ENCODE results near the gene PTGS1. TPM values are rescaled to one million over a fixed set of nuclear protein-coding genes. Genes with fewer than 3 reads are reported as not detected.
"Not testable (repeated sequence)": the region's sequence is repeated elsewhere in the genome, so short reads cannot be mapped to it uniquely, and the experiment has no call there.

Gene PTGS1
- under 1 TPM; 0.28 to 0.49 TPM for total RNA-seq
- under 1 TPM in 1 of 2 donors, not detected in 1; 0.17 TPM for polyA plus RNA-seq

GRCh38 chr9:122370869-122371755 lies at the start of gene PTGS1:
PTGS1 (plus strand) TSS chr9:122371024; CDS start chr9:122371085, 61 bp downstream.
- H3K27ac Mint-ChIP-seq = peak within 1 kb of the TSS in 2 of 7 donors; percentile 46 to 63
- peak within 1 kb of the TSS; percentile 38 to 84 (median 78) for H3K4me3 Mint-ChIP-seq
- CTCF ChIA-PET (ENCODE audit: partially characterized antibody) = interaction anchor here (1.0 kb wide), 1 partner anchor 20 kb away, joined by 4 read pairs; no protein-coding TSS in a partner anchor
- intact Hi-C loops (cut with micrococcal nuclease) = no loop called here
- H3K27me3 Mint-ChIP-seq = peaks cover 19 to 28% of the 10 kb centered on the region in 2 donors
- Histone ChIP-seq H3K4me3 (ENCODE audit: low read length in 2 of 2) (no peak within 1 kb of the TSS), H3K9me3 (ENCODE audit: control insufficient read depth in 1 of 2, low read length in 2 of 2) (no peaks in the 10 kb centered on the region), H3K36me3 (ENCODE audit: insufficient read depth, low read length) (no peaks in the 10 kb centered on the region), H3K4me1 (ENCODE audit: insufficient read depth, low read length) (peaks cover 10% of the 10 kb centered on the region), H3K27ac (ENCODE audit: low read depth, low read length) (no peak within 1 kb of the TSS), H3K27me3 (ENCODE audit: insufficient read depth, low read length) (peaks cover 4% of the 10 kb centered on the region)
- no peak for DNase-seq
- POLR2A ChIA-PET (ENCODE audit: partially characterized antibody) = no interaction called here
- H3K36me3 Mint-ChIP-seq = no peaks in the 10 kb centered on the region
- peaks cover 6 to 14% (median 6%) of the 10 kb centered on the region in 4 donors for H3K4me1 Mint-ChIP-seq
- H3K9me3 Mint-ChIP-seq = peaks cover 0 to 4% (median 0%) of the 10 kb centered on the region in 8 donors

GRCh38 chr9:122322553-122322952 lies 48.3 kb upstream of the PTGS1 start:
- no peak for DNase-seq
- Histone ChIP-seq H3K4me1 (ENCODE audit: insufficient read depth, low read length) (no peaks in the 10 kb centered on the region), H3K27ac (ENCODE audit: low read depth, low read length) (no peak overlapping the region), H3K4me3 (ENCODE audit: low read length in 2 of 2) (no peak overlapping the region), H3K27me3 (ENCODE audit: insufficient read depth, low read length) (no peaks in the 10 kb centered on the region), H3K36me3 (ENCODE audit: insufficient read depth, low read length) (peaks cover 22% of the 10 kb centered on the region), H3K9me3 (ENCODE audit: control insufficient read depth in 1 of 2, low read length in 2 of 2) (no peaks in the 10 kb centered on the region)
- peaks cover 0 to 1% (median 0%) of the 10 kb centered on the region in 4 donors for H3K4me1 Mint-ChIP-seq
- no peaks in the 10 kb centered on the region for H3K27me3 Mint-ChIP-seq
- intact Hi-C loops (cut with micrococcal nuclease) = no loop called here
- peaks cover 33 to 53% of the 10 kb centered on the region in 2 donors for H3K36me3 Mint-ChIP-seq
- no peaks in the 10 kb centered on the region for H3K9me3 Mint-ChIP-seq
- POLR2A ChIA-PET (ENCODE audit: partially characterized antibody) = no interaction called here
- H3K4me3 Mint-ChIP-seq = no peak overlapping the region
- CTCF ChIA-PET (ENCODE audit: partially characterized antibody) = no interaction called here
- H3K27ac Mint-ChIP-seq = no peak overlapping the region

GRCh38 chr9:122324665-122325064 lies 46.2 kb upstream of the PTGS1 start:
- H3K9me3 ChIP-seq (ENCODE audit: control insufficient read depth in 1 of 2, low read length in 2 of 2); H3K9me3 Mint-ChIP-seq; H3K4me1 Mint-ChIP-seq; H3K4me3 ChIP-seq (ENCODE audit: low read length in 2 of 2); H3K4me3 Mint-ChIP-seq; CTCF ChIA-PET (ENCODE audit: partially characterized antibody); H3K27me3 ChIP-seq (ENCODE audit: insufficient read depth, low read length); POLR2A ChIA-PET (ENCODE audit: partially characterized antibody); H3K4me1 ChIP-seq (ENCODE audit: insufficient read depth, low read length); H3K27me3 Mint-ChIP-seq; H3K27ac Mint-ChIP-seq; intact Hi-C loops (cut with micrococcal nuclease); H3K27ac ChIP-seq (ENCODE audit: low read depth, low read length); DNase-seq: not testable (repeated sequence)
- H3K36me3 ChIP-seq (ENCODE audit: insufficient read depth, low read length) = peaks cover 13% of the 10 kb centered on the region
- peaks cover 37 to 53% of the 10 kb centered on the region in 2 donors for H3K36me3 Mint-ChIP-seq

- no peaks in the 10 kb centered on the region for H3K9me3 Mint-ChIP-seq
- intact Hi-C loops (cut with micrococcal nuclease) = no loop called here
- Histone ChIP-seq H3K27me3 (ENCODE audit: insufficient read depth, low read length) (no peaks in the 10 kb centered on the region), H3K9me3 (ENCODE audit: control insufficient read depth in 1 of 2, low read length in 2 of 2) (no peaks in the 10 kb centered on the region), H3K4me1 (ENCODE audit: insufficient read depth, low read length) (no peaks in the 10 kb centered on the region), H3K36me3 (ENCODE audit: insufficient read depth, low read length) (peaks cover 13% of the 10 kb centered on the region), H3K4me3 (ENCODE audit: low read length in 2 of 2) (no peak overlapping the region), H3K27ac (ENCODE audit: low read depth, low read length) (no peak overlapping the region)
- no peak for DNase-seq
- ChIA-PET CTCF (ENCODE audit: partially characterized antibody) (no interaction called here), POLR2A (ENCODE audit: partially characterized antibody) (no interaction called here)
- no peaks in the 10 kb centered on the region for H3K27me3 Mint-ChIP-seq
- H3K4me1 Mint-ChIP-seq = no peaks in the 10 kb centered on the region
- H3K27ac Mint-ChIP-seq = no peak overlapping the region
- H3K4me3 Mint-ChIP-seq = no peak overlapping the region
- peaks cover 37 to 53% of the 10 kb centered on the region in 2 donors for H3K36me3 Mint-ChIP-seq
Measured at GRCh38 chr9:122325124-122325523, 45.7 kb upstream of the PTGS1 start.

- no peaks in the 10 kb centered on the region for H3K9me3 ChIP-seq (ENCODE audit: control insufficient read depth in 1 of 2, low read length in 2 of 2)
- Mint-ChIP-seq H3K4me3 (no peak overlapping the region), H3K36me3 (peaks cover 37 to 47% of the 10 kb centered on the region in 2 donors), H3K27me3 (no peaks in the 10 kb centered on the region), H3K27ac (no peak overlapping the region), H3K9me3 (no peaks in the 10 kb centered on the region), H3K4me1 (no peaks in the 10 kb centered on the region)
- H3K36me3 ChIP-seq (ENCODE audit: insufficient read depth, low read length) = peaks cover 13% of the 10 kb centered on the region
- H3K4me3 ChIP-seq (ENCODE audit: low read length in 2 of 2) = no peak overlapping the region
- no peak overlapping the region for H3K27ac ChIP-seq (ENCODE audit: low read depth, low read length)
- H3K27me3 ChIP-seq (ENCODE audit: insufficient read depth, low read length) = no peaks in the 10 kb centered on the region
- ChIA-PET CTCF (ENCODE audit: partially characterized antibody) (interaction anchor here (1.4 to 2.7 kb wide), 2 partner anchors 23 to 228 kb away, joined by 6 to 7 read pairs; no protein-coding TSS in a partner anchor), POLR2A (ENCODE audit: partially characterized antibody) (no interaction called here)
- intact Hi-C loops (cut with micrococcal nuclease) = no loop called here
- no peaks in the 10 kb centered on the region for H3K4me1 ChIP-seq (ENCODE audit: insufficient read depth, low read length)
- no peak for DNase-seq
Measured at GRCh38 chr9:122327175-122327574, 43.6 kb upstream of the PTGS1 start.

- Histone ChIP-seq H3K4me1 (ENCODE audit: insufficient read depth, low read length) (no peaks in the 10 kb centered on the region), H3K9me3 (ENCODE audit: control insufficient read depth in 1 of 2, low read length in 2 of 2) (no peaks in the 10 kb centered on the region), H3K27ac (ENCODE audit: low read depth, low read length) (no peak overlapping the region), H3K4me3 (ENCODE audit: low read length in 2 of 2) (no peak overlapping the region), H3K27me3 (ENCODE audit: insufficient read depth, low read length) (no peaks in the 10 kb centered on the region), H3K36me3 (ENCODE audit: insufficient read depth, low read length) (no peaks in the 10 kb centered on the region)
- H3K36me3 Mint-ChIP-seq = peaks cover 19 to 24% of the 10 kb centered on the region in 2 donors
- no peak overlapping the region for H3K27ac Mint-ChIP-seq
- H3K4me3 Mint-ChIP-seq = peak overlapping the region in 1 of 8 donors; percentile 12
- ChIA-PET POLR2A (ENCODE audit: partially characterized antibody) (no interaction called here), CTCF (ENCODE audit: partially characterized antibody) (no interaction called here)
- no peaks in the 10 kb centered on the region for H3K27me3 Mint-ChIP-seq
- no peaks in the 10 kb centered on the region for H3K4me1 Mint-ChIP-seq
- DNase-seq = no peak
- intact Hi-C loops (cut with micrococcal nuclease) = no loop called here
- H3K9me3 Mint-ChIP-seq = no peaks in the 10 kb centered on the region
Measured at GRCh38 chr9:122329597-122329996, 41.2 kb upstream of the PTGS1 start.

- H3K27ac ChIP-seq (ENCODE audit: low read depth, low read length); H3K9me3 ChIP-seq (ENCODE audit: control insufficient read depth in 1 of 2, low read length in 2 of 2); H3K27me3 ChIP-seq (ENCODE audit: insufficient read depth, low read length); H3K36me3 ChIP-seq (ENCODE audit: insufficient read depth, low read length); H3K4me3 ChIP-seq (ENCODE audit: low read length in 2 of 2); H3K4me1 ChIP-seq (ENCODE audit: insufficient read depth, low read length); H3K4me3 Mint-ChIP-seq; DNase-seq; H3K9me3 Mint-ChIP-seq; H3K4me1 Mint-ChIP-seq; intact Hi-C loops (cut with micrococcal nuclease); H3K27me3 Mint-ChIP-seq; POLR2A ChIA-PET (ENCODE audit: partially characterized antibody): not testable (repeated sequence)
- peaks cover 15 to 17% of the 10 kb centered on the region in 2 donors for H3K36me3 Mint-ChIP-seq
- peak overlapping the region in 1 of 7 donors; percentile 67 for H3K27ac Mint-ChIP-seq
- CTCF ChIA-PET (ENCODE audit: partially characterized antibody) = interaction anchor here (1.1 to 1.4 kb wide), 3 partner anchors 19 to 208 kb away, joined by 3 to 5 read pairs (median 5); no protein-coding TSS in a partner anchor
Measured at GRCh38 chr9:122330466-122330865, 40.4 kb upstream of the PTGS1 start.

All from CD4-positive, alpha-beta memory T cell (primary cell).